C4-2B (cell line): ENCODE data around the gene PRR5L.

Experiments
- CTCF ChIP-seq: fragments of 450-650 bp; conservative IDR thresholded peaks from 2 replicates; pipeline ENCODE4 v1.5.1; 2017; ENCODE audit warnings: mild to moderate bottlenecking
- ZFX ChIP-seq: fragments of 450-650 bp; IDR thresholded peaks from 2 replicates; pipeline ENCODE4 v1.6.1; 2017

- TF ChIP-seq CTCF (no peak), ZFX (no peak)
Observed at GRCh38 chr11:36345535-36346141, 49.5 kb downstream of the PRR5L start.
